ENCODE data around the gene ATP6V0A1. TPM values are rescaled to one million over a fixed set of nuclear protein-coding genes. Genes with fewer than 3 reads are reported as not detected.
A peak's percentile ranks its signal among the peaks of the same experiment; 100 is the strongest.
"Not testable (repeated sequence)": the region's sequence is repeated elsewhere in the genome, so short reads cannot be mapped to it uniquely, and the experiment has no call there.

ATP6V0A1 gene
- polyA plus RNA-seq, 3 donors = 53.4 to 73.9 (median 55.7) TPM

GRCh38 chr17:42526031-42526444 lies 67.4 kb downstream of the ATP6V0A1 start:
- no peak for DNase-seq (ENCODE audit: extremely low read depth in 1 of 11, low read depth in 9 of 11, low spot score in 4 of 11)

GRCh38 chr17:42527932-42528331 lies 69.3 kb downstream of the ATP6V0A1 start:
- no peak for DNase-seq (ENCODE audit: extremely low read depth in 1 of 11, low read depth in 9 of 11, low spot score in 4 of 11)

GRCh38 chr17:42529061-42529460 lies 70.4 kb downstream of the ATP6V0A1 start:
- DNase-seq (ENCODE audit: extremely low read depth in 1 of 11, low read depth in 9 of 11, low spot score in 4 of 11) = no peak

DNA sequence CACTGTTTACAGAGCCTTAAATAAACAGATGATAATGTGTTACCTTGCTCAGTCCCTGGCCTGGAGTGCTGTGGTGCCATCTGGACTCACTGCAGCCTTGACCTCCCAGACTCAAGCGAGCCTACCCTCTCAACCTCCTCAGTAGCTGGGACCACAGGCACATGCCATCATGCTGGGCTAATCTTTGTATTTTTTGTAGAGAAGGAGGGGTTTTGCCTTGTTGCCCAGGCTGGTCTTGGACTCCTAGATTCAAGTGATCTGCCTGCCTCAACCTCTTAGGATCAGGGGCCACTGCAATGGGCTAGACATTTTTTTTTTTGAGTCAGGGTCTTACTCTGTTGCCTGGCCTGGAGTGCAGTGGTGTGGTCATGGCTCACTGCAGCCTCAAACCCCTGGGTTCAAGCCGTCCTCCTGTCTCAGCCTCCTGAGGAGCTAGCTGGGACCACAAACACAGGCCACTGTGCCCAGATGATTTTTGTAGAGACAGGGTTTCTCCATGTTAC lies 72.3 kb downstream of the ATP6V0A1 start:
- DNase-seq (ENCODE audit: extremely low read depth in 1 of 11, low read depth in 9 of 11, low spot score in 4 of 11) = no peak

DNA sequence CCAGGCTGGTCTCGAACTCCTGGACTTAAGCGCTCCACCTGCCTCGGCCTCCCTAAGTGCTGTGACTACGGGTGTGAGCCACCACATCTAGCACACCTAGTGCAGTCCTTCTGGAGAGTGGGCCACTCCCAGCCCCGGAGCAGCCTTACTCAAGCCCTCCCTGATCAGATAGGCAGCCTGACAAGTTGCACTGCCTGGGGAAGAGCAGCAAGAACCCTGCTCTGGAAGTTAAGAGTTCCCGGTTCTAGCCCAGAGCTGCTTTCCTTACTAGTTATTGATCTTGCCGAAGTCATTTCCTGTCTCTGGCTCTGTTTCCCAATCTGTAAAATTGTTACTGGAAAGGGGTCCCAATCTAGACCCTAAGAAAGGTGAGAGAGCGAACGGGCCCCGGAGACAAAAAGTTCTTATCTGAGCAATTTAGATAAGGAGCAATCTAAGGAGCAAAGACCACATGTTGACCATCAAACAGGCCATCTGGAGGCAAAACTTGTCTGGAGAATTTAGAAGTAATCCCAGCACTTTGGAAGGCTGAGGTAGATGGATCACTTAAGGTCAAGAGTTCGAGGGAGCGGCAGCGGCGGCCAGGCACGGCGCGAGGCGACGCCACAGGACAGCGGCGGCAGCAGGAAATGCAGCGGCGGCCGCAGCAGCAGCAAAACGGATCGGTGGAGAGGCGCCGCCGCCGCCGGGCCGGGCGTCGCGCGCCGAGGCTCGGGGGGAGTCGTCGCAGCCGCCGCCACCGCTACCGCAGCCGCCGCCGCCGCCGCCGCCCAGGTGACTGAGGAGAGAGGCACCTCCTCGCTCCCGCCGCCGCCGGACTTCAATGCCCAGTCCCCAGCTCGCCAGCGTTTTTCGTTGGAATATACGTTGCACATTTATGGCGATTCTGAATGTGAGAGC lies 73.0 kb downstream of the ATP6V0A1 start:
- no peak for DNase-seq (ENCODE audit: extremely low read depth in 1 of 11, low read depth in 9 of 11, low spot score in 4 of 11)

GRCh38 chr17:42535155-42536047 lies 76.7 kb downstream of the ATP6V0A1 start:
- no peak for DNase-seq (ENCODE audit: extremely low read depth in 1 of 11, low read depth in 9 of 11, low spot score in 4 of 11)

DNA sequence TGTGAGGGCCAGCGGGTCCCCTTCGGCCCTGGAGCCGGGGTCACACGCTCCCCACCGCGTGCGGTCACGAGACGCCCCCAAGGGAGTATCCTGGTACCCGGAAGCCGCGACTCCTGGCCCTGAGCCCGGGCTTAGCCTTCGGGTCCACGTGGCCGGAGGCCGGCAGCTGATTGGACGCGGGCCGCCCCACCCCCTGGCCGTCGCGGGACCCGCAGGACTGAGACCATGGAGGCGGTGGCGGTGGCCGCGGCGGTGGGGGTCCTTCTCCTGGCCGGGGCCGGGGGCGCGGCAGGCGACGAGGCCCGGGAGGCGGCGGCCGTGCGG lies 77.3 kb downstream of the ATP6V0A1 start, which contains the start of gene NAGLU:
NAGLU (plus strand) TSS at position 194 of the 324 bp plus-strand sequence; CDS start at position 226, 32 bp downstream.
- DNase-seq (ENCODE audit: extremely low read depth in 1 of 11, low read depth in 9 of 11, low spot score in 4 of 11) = peak in 7 of 11 donors; percentile 74 to 88 (median 85)

DNA sequence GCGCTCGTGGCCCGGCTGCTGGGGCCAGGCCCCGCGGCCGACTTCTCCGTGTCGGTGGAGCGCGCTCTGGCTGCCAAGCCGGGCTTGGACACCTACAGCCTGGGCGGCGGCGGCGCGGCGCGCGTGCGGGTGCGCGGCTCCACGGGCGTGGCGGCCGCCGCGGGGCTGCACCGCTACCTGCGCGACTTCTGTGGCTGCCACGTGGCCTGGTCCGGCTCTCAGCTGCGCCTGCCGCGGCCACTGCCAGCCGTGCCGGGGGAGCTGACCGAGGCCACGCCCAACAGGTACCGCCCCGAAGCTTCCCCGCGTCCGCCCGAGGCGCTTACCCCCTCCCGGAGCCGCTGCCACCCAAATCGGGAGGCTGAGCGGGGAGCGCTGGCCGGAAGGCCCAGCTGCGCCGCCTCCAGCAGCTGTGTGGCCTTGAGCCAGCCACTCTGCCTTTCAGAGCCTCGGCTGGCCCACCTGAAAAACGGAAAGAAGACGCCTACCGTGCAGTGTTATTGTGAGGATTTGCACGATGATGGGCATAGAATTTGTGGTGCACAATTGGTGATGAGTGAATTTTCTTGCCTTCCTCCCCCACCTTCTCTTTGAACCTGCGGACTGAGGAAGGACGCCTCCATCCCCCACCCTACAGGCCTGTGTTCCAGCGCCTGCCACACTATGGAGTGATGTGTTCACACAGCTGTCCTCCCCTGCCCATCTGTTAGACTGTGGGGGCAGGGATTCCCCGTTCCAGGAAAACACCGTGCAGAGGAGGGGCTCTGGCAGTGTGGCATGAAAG lies 77.9 kb downstream of the ATP6V0A1 start:
- DNase-seq (ENCODE audit: extremely low read depth in 1 of 11, low read depth in 9 of 11, low spot score in 4 of 11) = peak in 1 of 11 donors; percentile 63

- no peak for DNase-seq (ENCODE audit: extremely low read depth in 1 of 11, low read depth in 9 of 11, low spot score in 4 of 11)
Observed at GRCh38 chr17:42537156-42537805, 78.6 kb downstream of the ATP6V0A1 start.

- DNase-seq (ENCODE audit: extremely low read depth in 1 of 11, low read depth in 9 of 11, low spot score in 4 of 11) = no peak
Observed at GRCh38 chr17:42537826-42538451, 79.3 kb downstream of the ATP6V0A1 start.

GRCh38 chr17:42538482-42538881 lies 79.8 kb downstream of the ATP6V0A1 start:
- no peak for DNase-seq (ENCODE audit: extremely low read depth in 1 of 11, low read depth in 9 of 11, low spot score in 4 of 11)

DNA sequence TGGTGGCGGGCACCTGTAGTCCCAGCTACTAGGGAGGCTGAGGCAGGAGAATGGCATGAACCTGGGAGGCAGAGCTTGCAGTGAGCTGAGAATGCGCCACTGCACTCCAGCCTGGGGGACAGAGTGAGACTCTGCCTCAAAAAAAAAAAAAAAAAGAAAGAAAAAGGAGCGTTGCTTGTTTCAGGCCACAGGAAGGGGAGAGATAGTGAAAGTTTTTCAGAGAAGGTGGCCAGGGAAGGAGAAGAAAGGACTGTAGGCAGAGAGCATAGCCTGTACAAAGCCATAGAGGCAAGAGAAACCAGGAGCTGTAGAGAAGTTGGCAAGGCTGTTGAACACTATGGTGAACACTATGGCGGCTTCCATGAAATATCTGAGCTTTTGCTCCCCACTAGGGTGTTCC lies 81.9 kb downstream of the ATP6V0A1 start:
- not testable (repeated sequence) for DNase-seq (ENCODE audit: extremely low read depth in 1 of 11, low read depth in 9 of 11, low spot score in 4 of 11)

DNA sequence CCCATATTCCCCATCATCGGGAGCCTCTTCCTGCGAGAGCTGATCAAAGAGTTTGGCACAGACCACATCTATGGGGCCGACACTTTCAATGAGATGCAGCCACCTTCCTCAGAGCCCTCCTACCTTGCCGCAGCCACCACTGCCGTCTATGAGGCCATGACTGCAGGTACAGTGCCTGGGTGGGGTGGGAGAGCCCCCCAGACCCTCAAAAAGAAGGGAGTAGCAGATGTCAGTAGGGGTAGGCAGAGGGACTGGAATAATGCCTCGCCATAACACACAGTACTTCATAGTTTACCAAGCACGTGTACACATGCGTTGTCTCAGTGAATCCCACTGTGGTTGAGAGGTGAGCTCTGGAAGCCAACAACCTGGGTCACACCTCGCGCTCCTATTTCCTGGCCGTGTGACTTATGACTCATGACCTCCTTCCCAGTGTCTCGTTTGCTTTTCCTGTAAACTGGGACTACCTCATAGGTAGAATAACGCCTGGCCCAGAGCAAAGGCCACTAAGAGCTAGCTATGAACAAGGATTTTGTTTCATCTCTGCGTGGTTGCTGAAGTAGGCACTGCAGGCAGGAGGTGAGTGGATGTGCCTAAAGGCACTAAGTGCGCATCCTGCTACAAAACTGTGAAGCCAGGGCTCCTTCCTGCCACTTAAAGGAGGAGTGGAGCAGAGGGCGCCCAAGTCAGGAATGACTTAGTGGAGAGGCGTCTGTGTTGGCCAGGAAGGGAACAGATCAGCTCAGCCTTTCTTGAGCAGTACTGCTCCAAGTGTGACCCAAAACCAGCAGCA lies 82.6 kb downstream of the ATP6V0A1 start:
- DNase-seq (ENCODE audit: extremely low read depth in 1 of 11, low read depth in 9 of 11, low spot score in 4 of 11) = no peak

DNA sequence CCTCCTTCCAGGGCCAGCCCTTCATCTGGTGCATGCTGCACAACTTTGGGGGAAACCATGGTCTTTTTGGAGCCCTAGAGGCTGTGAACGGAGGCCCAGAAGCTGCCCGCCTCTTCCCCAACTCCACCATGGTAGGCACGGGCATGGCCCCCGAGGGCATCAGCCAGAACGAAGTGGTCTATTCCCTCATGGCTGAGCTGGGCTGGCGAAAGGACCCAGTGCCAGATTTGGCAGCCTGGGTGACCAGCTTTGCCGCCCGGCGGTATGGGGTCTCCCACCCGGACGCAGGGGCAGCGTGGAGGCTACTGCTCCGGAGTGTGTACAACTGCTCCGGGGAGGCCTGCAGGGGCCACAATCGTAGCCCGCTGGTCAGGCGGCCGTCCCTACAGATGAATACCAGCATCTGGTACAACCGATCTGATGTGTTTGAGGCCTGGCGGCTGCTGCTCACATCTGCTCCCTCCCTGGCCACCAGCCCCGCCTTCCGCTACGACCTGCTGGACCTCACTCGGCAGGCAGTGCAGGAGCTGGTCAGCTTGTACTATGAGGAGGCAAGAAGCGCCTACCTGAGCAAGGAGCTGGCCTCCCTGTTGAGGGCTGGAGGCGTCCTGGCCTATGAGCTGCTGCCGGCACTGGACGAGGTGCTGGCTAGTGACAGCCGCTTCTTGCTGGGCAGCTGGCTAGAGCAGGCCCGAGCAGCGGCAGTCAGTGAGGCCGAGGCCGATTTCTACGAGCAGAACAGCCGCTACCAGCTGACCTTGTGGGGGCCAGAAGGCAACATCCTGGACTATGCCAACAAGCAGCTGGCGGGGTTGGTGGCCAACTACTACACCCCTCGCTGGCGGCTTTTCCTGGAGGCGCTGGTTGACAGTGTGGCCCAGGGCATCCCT lies 84.8 kb downstream of the ATP6V0A1 start:
- DNase-seq (ENCODE audit: extremely low read depth in 1 of 11, low read depth in 9 of 11, low spot score in 4 of 11) = no peak

DNA sequence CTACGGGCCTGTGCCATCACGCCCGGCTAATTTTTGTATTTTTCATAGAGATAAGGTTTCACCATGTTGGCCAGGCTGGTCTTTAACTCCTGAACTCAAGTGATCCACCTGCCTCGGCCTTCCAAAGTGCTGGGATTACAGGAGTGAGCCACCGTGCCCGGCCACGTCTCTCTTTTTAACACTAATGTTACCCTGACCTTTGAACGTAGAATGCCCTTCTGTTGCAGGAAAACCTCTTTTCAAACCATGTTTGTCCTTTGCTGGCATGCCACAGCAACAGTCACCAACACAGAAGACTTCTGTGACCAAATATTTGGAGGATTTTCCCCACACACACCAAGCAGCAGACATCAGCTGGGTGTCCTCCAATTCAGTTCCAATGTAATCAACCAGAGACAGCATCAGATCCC lies 86.2 kb downstream of the ATP6V0A1 start:
- no peak for DNase-seq (ENCODE audit: extremely low read depth in 1 of 11, low read depth in 9 of 11, low spot score in 4 of 11)

DNA sequence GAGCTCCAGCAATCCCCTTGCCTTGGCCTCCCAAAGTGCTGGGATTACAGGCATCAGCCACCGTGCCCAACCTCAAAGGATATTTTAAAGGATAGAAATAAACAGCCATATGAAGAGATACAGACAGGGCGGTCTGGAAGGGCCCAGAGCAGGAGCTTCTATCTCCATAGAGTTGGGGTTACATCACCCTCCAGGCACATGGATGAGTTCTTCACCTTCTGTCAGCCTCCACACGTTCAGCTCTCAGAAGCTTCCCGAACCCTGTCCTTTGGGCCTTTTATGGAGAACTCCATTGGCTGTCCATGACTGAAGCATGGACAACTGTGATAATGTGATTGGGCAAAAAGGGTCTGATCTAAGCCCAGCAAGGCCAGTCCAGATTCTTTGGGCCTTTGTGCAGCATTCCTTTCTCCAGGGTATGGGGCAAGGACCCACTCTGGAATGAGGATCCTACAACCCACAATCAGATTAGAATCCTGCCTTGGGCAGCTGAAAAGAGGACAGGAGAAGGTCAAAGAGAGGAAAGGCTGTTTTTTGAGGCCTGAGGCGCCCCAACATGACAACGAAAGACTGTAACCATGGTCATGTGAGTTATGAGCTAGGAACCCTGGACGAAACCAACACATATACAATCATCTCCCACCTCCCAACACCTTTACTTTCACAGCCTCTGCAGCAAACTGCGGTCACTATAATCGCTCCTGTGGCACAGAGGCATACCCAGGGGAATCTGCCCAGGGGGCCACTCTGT lies 87.3 kb downstream of the ATP6V0A1 start:
- DNase-seq (ENCODE audit: extremely low read depth in 1 of 11, low read depth in 9 of 11, low spot score in 4 of 11) = not testable (repeated sequence)

Data from renal cortex interstitium (tissue), 11 donors.